MM.1S (cell line): ENCODE data around the gene RUNX1.

Source experiments
- EZH2phosphoT487 ChIP-seq: fragments of 300-600 bp; sonication (generic); IDR thresholded peaks from 2 replicates; pipeline ENCODE4 v1.6.1; 2018; ENCODE audit warnings: antibody characterized with exemption, low read length
- TF ChIP-seq, protein P1 (sequence below): fragments of 300-600 bp; sonication (generic); IDR thresholded peaks from 2 replicates; pipeline ENCODE4 v1.5.1; 2016; ENCODE audit warnings: antibody characterized with exemption, low read length, mixed read lengths

DNA sequence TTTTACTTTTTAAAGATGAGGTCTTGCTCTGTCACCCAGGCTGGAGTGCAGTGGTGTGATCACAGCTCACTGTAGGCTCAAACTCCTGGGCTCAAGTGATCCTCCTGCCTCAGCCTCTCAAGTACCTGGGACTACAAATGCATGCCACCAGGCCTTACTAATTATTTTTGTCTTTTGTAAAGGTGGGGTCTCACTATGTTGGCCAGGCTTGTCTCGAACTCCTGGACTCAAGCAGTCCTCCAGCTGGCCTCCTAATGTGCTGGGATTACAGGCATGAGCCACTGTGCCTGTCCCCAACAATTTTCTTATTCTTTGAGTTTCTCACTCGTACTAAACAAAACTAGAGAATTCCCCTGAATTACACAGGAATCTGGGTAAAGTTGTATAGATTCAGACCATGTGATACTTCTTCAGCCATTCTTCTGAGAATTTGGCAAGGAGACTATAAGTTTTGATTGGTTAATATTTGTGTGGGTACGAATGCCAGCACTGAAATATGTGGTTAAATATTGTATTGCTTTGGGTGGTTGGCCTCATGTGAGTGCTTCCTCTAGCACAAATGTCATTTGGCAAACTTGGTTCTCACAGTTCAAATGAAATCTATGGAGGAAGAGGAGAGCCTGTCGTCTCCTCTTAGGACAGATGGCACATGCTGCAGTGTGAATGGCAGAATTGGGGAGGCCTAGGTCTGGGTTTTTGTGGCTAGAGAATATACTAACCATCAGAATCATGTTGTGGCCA, 104.9 kb downstream of the RUNX1 start:
- TF ChIP-seq, protein P1, sequence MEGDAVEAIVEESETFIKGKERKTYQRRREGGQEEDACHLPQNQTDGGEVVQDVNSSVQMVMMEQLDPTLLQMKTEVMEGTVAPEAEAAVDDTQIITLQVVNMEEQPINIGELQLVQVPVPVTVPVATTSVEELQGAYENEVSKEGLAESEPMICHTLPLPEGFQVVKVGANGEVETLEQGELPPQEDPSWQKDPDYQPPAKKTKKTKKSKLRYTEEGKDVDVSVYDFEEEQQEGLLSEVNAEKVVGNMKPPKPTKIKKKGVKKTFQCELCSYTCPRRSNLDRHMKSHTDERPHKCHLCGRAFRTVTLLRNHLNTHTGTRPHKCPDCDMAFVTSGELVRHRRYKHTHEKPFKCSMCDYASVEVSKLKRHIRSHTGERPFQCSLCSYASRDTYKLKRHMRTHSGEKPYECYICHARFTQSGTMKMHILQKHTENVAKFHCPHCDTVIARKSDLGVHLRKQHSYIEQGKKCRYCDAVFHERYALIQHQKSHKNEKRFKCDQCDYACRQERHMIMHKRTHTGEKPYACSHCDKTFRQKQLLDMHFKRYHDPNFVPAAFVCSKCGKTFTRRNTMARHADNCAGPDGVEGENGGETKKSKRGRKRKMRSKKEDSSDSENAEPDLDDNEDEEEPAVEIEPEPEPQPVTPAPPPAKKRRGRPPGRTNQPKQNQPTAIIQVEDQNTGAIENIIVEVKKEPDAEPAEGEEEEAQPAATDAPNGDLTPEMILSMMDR, result no peak
- no peak for TF ChIP-seq EZH2phosphoT487
